Stomach (tissue), 4 donors: ENCODE data around the gene HTRA3.

Source experiments
- CTCF ChIP-seq, 7 experiments: fragments of 450-650 bp in 4 of 7; fragments of 200-600 bp in 3 of 7; sonication (generic) in 3 of 7; IDR thresholded peaks; one replicate each; pipeline ENCODE4 v1.5.1; 2016 to 2019; ENCODE audit warnings: antibody characterized with exemption in 7 of 7, control low read depth in 2 of 7, mild to moderate bottlenecking in 1 of 7
- EP300 ChIP-seq: sonication (generic); formaldehyde crosslinking; IDR thresholded peaks from one replicate; pipeline ENCODE4 v1.6.1; 2017; ENCODE audit warnings: antibody characterized with exemption
- POLR2A ChIP-seq, 4 donors: fragments of 450-650 bp; IDR thresholded peaks; one replicate each; pipeline ENCODE4 v1.6.1; 2016; ENCODE audit warnings: antibody characterized with exemption in 4 of 4, control low read depth in 2 of 4, mild to moderate bottlenecking in 1 of 4, moderate library complexity in 1 of 4
- POLR2AphosphoS5 ChIP-seq, 3 donors: sonication (generic); formaldehyde crosslinking; IDR thresholded peaks; one replicate each; pipeline ENCODE4 v1.6.1; 2016; ENCODE audit warnings: antibody characterized with exemption in 3 of 3

GRCh38 chr4:8239661-8240060 is 29.9 kb upstream of the HTRA3 start:
- TF ChIP-seq CTCF (IDR thresholded peaks at IDR 0.05) (no peak), POLR2A (IDR thresholded peaks at IDR 0.05) (no peak), POLR2AphosphoS5 (IDR thresholded peaks at IDR 0.05) (no peak), EP300 (no peak)
